ENCODE data around the gene DNPH1. TPM values are rescaled to one million over a fixed set of nuclear protein-coding genes. Genes with fewer than 3 reads are reported as not detected.

Gene DNPH1
- total and polyA plus RNA-seq, 9 of the 15 experiments (the other 6 are each of a cell fraction or from before 2014, with no cell fraction given): 7.3 to 300 (median 68.7) TPM

- TF ChIP-seq SRSF9 (IDR thresholded peaks at IDR 0.05; ENCODE audit: borderline replicate concordance, low read depth, low read length) (no peak), CHD4 (IDR thresholded peaks at IDR 0.05; ENCODE audit: insufficient read depth, insufficient replicate concordance, low read depth, low read length, poor library complexity, severe bottlenecking) (no peak), NR2C2 (CRISPR knock-in tag; IDR thresholded peaks at IDR 0.05) (peak; percentile 80), NR2C2 (tag; IDR thresholded peaks at IDR 0.05) (peak; percentile 94), SP2 (IDR thresholded peaks at IDR 0.05; ENCODE audit: extremely low read depth, low read depth, low read length, poor library complexity, severe bottlenecking) (peak; percentile 8), JUNB (CRISPR knock-in tag; conservative IDR thresholded peaks at IDR 0.05) (no peak), NR4A1 (CRISPR knock-in tag; IDR thresholded peaks at IDR 0.05) (no peak), NR4A1 (tag; IDR thresholded peaks at IDR 0.05) (0 out of 2 replicates have a peak, but pooled peaks have one; percentile 55), ESRRA (IDR thresholded peaks at IDR 0.05; ENCODE audit: borderline replicate concordance, low read depth) (no peak), ZNF431 (CRISPR knock-in tag; IDR thresholded peaks at IDR 0.05) (peak; percentile 55; the same call in 1 of the 2 replicates), ZNF407 (IDR thresholded peaks at IDR 0.05; ENCODE audit: low read depth) (no peak), ZNF77 (CRISPR knock-in tag; IDR thresholded peaks at IDR 0.05) (no peak), POLR3A (IDR thresholded peaks at IDR 0.05; ENCODE audit: borderline replicate concordance, extremely low read depth, insufficient read depth, insufficient read length) (no peak), KLF10 (CRISPR knock-in tag; IDR thresholded peaks at IDR 0.05) (no peak), SIN3B (IDR thresholded peaks at IDR 0.05; ENCODE audit: low read depth) (no peak), ZBED1 (IDR thresholded peaks at IDR 0.05) (no peak), TCF15 (CRISPR knock-in tag; IDR thresholded peaks at IDR 0.05) (no peak), GTF2F1 (IDR thresholded peaks at IDR 0.05; ENCODE audit: low read depth, low read length) (no peak), TCF7 (IDR thresholded peaks at IDR 0.05; ENCODE audit: borderline replicate concordance) (no peak), RBFOX2 (IDR thresholded peaks at IDR 0.05; ENCODE audit: low read depth, low read length) (peak; percentile 42; the same call in 1 of the 2 replicates), ZNF253 (CRISPR knock-in tag; conservative IDR thresholded peaks at IDR 0.05) (no peak)
These were observed 18.1 kb upstream of the DNPH1 start (continued) for GRCh38 chr6:43247114-43247999.
